Measurements from ENCODE around the gene TAS1R2. TPM values are rescaled to one million over a fixed set of nuclear protein-coding genes. Genes with fewer than 3 reads are reported as not detected.

TAS1R2 gene
- total RNA-seq, 4 donors from 2014 or later: not detected

DNA sequence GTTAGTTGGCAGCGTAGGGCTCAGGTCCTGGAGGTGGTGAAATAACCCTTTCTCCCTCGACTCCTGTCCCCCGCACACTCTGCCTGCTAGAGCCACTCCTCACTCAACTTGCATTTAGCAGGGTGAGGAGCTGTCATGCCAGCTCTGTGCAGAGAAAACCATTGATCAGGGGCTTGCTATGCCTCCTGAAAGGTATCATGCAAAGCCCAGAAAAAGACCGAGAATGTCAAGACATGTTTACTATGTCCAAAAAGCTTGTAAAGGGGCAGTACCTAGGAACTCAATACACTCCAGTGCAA lies 24.9 kb upstream of the TAS1R2 start:
- ATAC-seq: no peak
- Histone ChIP-seq H3K27me3 (no peaks in the 10 kb centered on the region), H3K36me3 (peaks cover 0 to 76% of the 10 kb centered on the region in 2 donors), H3K4me3 (no peak overlapping the region), H3K9me3 (no peaks in the 10 kb centered on the region), H3K4me1 (no peaks in the 10 kb centered on the region), H3K27ac (no peak overlapping the region)
- WGBS, 2 donors (ENCODE audit: low coverage in 1 of 2): 25% methylated on average over 2 of the region's 4 CpGs; no CpG with 5 or more reads in 1 of the 2 donors
- TF ChIP-seq EP300 (IDR thresholded peaks at IDR 0.05): no peak
- TF ChIP-seq POLR2A (IDR thresholded peaks at IDR 0.05): no peak
- no peak for TF ChIP-seq CTCF (IDR thresholded peaks at IDR 0.05)
- TF ChIP-seq POLR2AphosphoS5 (IDR thresholded peaks at IDR 0.05): no peak

- no peak overlapping the region for H3K4me3 ChIP-seq
- peak; percentile 66 for ATAC-seq
- TF ChIP-seq EP300 (IDR thresholded peaks at IDR 0.05) (no peak), POLR2A (IDR thresholded peaks at IDR 0.05) (no peak), CTCF (IDR thresholded peaks at IDR 0.05) (peak in 3 of 4 experiments; percentile 86 to 92 (median 86)), POLR2AphosphoS5 (IDR thresholded peaks at IDR 0.05) (no peak)
- no peak overlapping the region for H3K27ac ChIP-seq
- WGBS, 2 donors (ENCODE audit: low coverage in 1 of 2): 0 to 60% methylated on average over 2 to 8 of the region's 14 CpGs
- H3K36me3 ChIP-seq: peaks cover 0 to 71% of the 10 kb centered on the region in 2 donors
- H3K4me1 ChIP-seq: no peaks in the 10 kb centered on the region
- no peaks in the 10 kb centered on the region for H3K27me3 ChIP-seq
- H3K9me3 ChIP-seq: no peaks in the 10 kb centered on the region
Observed at GRCh38 chr1:18883636-18884418, 24.4 kb upstream of the TAS1R2 start.

GRCh38 chr1:18883079-18883478 lies 23.6 kb upstream of the TAS1R2 start:
- TF ChIP-seq POLR2AphosphoS5 (IDR thresholded peaks at IDR 0.05) (no peak), CTCF (IDR thresholded peaks at IDR 0.05) (no peak), POLR2A (IDR thresholded peaks at IDR 0.05) (no peak), EP300 (IDR thresholded peaks at IDR 0.05) (no peak)
- Histone ChIP-seq H3K9me3 (no peaks in the 10 kb centered on the region), H3K4me3 (no peak overlapping the region), H3K27ac (no peak overlapping the region), H3K4me1 (no peaks in the 10 kb centered on the region), H3K36me3 (peaks cover 0 to 63% of the 10 kb centered on the region in 2 donors), H3K27me3 (no peaks in the 10 kb centered on the region)
- ATAC-seq: no peak
- no CpG with 5 or more reads among the region's 23 CpGs for WGBS, 2 donors (ENCODE audit: low coverage in 1 of 2)

GRCh38 chr1:18882486-18882885 lies 23.0 kb upstream of the TAS1R2 start:
- H3K4me1 ChIP-seq: no peaks in the 10 kb centered on the region
- peaks cover 0 to 60% of the 10 kb centered on the region in 2 donors for H3K36me3 ChIP-seq
- ATAC-seq: no peak
- H3K9me3 ChIP-seq: no peaks in the 10 kb centered on the region
- H3K27me3 ChIP-seq: no peaks in the 10 kb centered on the region
- TF ChIP-seq EP300 (IDR thresholded peaks at IDR 0.05) (no peak), POLR2A (IDR thresholded peaks at IDR 0.05) (no peak), POLR2AphosphoS5 (IDR thresholded peaks at IDR 0.05) (no peak), CTCF (IDR thresholded peaks at IDR 0.05) (no peak)
- H3K4me3 ChIP-seq: no peak overlapping the region
- no peak overlapping the region for H3K27ac ChIP-seq
- 68 to 70% methylated on average over 2 to 5 of the region's 8 CpGs for WGBS, 2 donors (ENCODE audit: low coverage in 1 of 2)

Data from gastroesophageal sphincter (tissue), 4 donors.